Activated T-cell treated with anti-CD3 and anti-CD28 coated beads, Interleukin-2, amount 50 U/mL, for 72 hours (primary cell): ENCODE data around the gene MAP4K4. TPM values are rescaled to one million over a fixed set of nuclear protein-coding genes. Genes with fewer than 3 reads are reported as not detected.
"Not testable (repeated sequence)": the region's sequence is repeated elsewhere in the genome, so short reads cannot be mapped to it uniquely, and the experiment has no call there.

Experiments used
- ATAC-seq, 2 donors: fragments of 150-1000 bp; cut with Tn5 transposase; replicated peaks in 1 of 2; 2 replicates each; pipeline ENCODE4 v1.10.0; 2021; ENCODE audit warnings: moderate library complexity in 2 of 2, mild to moderate bottlenecking in 1 of 2
- DNase-seq, 2 donors: peaks; one replicate each; pipeline ENCODE4 v3.0.0; 2021 to 2022; ENCODE audit warnings: mixed read lengths in 1 of 2
- H3K27ac Mint-ChIP-seq: one replicate; pipeline ENCODE4 v1.8.0; 2022; ENCODE audit warnings: mild to moderate bottlenecking, moderate library complexity, mixed read lengths
- H3K27me3 Mint-ChIP-seq: one replicate; pipeline ENCODE4 v1.8.0; 2022; ENCODE audit warnings: low read depth, mixed read lengths
- H3K36me3 Mint-ChIP-seq, 2 donors: one replicate each; pipeline ENCODE4 v1.8.0; 2022; ENCODE audit warnings: mixed read lengths in 2 of 2, mild to moderate bottlenecking in 1 of 2; ENCODE audit not compliant: insufficient read depth in 2 of 2
- H3K4me1 Mint-ChIP-seq: one replicate; pipeline ENCODE4 v1.8.0; 2022; ENCODE audit warnings: low read depth, mixed read lengths
- H3K4me3 Mint-ChIP-seq, 2 donors: one replicate each; pipeline ENCODE4 v1.8.0; 2022; ENCODE audit warnings: mild to moderate bottlenecking in 2 of 2, mixed read lengths in 2 of 2, moderate library complexity in 2 of 2
- H3K9me3 Mint-ChIP-seq, 2 donors: one replicate each; pipeline ENCODE4 v1.8.0; 2022; ENCODE audit warnings: mixed read lengths in 2 of 2
- total RNA-seq, 2 donors: library from RNA; stranded (reverse); gene quantifications; one replicate each; pipeline ENCODE4 v1.2.3, GENCODE V29; 2022

MAP4K4 gene
- total RNA-seq, 2 donors from 2014 or later = 72.1 to 85.1 TPM

DNA sequence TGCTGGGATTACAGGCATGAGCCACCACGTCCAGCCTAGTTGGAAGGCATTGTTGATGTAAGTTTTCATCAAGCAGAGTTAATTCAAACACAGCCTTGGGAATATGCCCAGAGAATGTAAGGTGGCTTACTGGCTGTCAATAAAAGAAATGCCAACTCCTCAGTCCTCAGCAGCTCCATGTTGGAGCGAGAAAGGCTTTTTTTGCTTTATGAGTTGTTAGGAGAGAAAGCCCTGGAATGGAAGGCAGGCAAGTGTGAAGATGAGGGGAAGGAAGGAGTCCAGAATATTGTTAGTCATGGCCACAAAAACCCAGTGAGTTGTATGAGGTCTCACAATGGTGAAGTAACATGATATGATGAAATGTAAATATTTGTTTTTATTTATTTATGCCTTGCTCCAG is 57.1 kb downstream of the MAP4K4 start:
- Mint-ChIP-seq H3K27me3 (no peaks in the 10 kb centered on the region), H3K4me3 (peak overlapping the region; percentile 63 to 64), H3K36me3 (no peaks in the 10 kb centered on the region), H3K4me1 (peaks cover 82% of the 10 kb centered on the region), H3K27ac (no peak overlapping the region), H3K9me3 (no peaks in the 10 kb centered on the region)
- ATAC-seq (no peak), DNase-seq (no peak)

DNA sequence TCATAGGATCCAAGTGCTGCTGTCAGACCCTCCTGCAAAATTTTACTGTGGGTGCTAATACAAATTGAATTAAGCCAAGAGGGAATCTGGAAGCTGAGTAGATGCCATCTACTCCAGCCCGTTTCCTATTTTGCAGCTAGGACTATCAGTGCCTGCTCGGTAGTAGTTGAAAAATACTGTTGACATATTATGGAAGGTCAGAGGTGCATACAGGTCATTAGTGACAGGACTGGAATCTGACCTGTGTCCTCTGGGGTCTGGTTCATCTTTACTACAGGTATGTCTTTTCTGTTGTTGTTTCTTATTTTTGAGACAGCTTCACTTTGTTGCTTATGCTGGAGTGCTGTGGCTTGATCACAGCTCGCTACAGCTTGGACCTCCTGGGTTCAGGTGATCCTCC is 58.8 kb downstream of the MAP4K4 start:
- DNase-seq = no peak
- H3K27ac Mint-ChIP-seq = no peak overlapping the region
- H3K4me3 Mint-ChIP-seq = peak overlapping the region in 1 of 2 donors; percentile 50
- no peaks in the 10 kb centered on the region for H3K27me3 Mint-ChIP-seq
- peaks cover 79% of the 10 kb centered on the region for H3K4me1 Mint-ChIP-seq
- no peak for ATAC-seq
- H3K36me3 Mint-ChIP-seq = no peaks in the 10 kb centered on the region
- H3K9me3 Mint-ChIP-seq = no peaks in the 10 kb centered on the region

DNA sequence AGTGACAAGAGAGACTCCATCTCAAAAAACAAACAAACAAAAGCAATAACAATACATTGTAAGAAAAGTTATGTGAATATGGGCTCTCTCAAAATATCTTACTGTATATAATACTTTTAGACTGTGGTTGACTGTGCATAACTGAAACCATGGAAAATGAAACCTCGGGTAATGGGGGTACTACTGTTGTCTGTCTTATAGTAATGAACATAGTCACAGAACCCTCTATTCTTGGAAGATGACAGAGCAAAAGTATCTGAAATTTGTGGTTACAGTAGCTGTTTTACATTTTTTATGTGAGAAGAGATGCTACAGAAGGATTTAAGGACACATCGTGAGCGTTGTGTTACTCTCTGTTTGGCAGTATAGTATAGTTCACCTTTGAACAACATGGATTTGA is 60.5 kb downstream of the MAP4K4 start:
- Mint-ChIP-seq H3K4me1 (peaks cover 75% of the 10 kb centered on the region), H3K27ac (peak overlapping the region; percentile 49), H3K27me3 (no peaks in the 10 kb centered on the region), H3K36me3 (no peaks in the 10 kb centered on the region), H3K4me3 (peak overlapping the region; percentile 57 to 79), H3K9me3 (no peaks in the 10 kb centered on the region)
- ATAC-seq (peak; percentile 88 to 91), DNase-seq (peak in 1 of 2 donors; percentile 26)

DNA sequence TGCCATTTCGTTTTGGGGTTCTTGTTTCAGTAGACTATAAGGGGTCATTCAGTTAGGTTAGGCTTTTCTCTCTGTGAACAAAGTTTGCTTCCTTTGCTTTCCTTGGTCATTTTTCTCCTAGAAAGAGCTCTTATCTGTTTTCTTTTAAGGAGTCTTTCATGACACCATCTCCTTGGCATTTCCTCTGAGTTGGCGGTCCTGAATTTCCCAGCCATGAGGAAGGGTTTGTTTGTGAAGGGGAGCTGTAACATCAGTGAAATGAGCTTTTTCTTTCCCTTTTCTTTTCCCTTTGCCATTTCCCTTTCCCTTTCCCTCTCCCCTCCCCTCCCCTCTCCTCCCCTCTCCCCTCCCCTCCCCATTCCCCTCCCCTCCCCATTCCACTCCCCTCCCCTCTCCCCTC is 61.7 kb downstream of the MAP4K4 start:
- Mint-ChIP-seq H3K9me3 (no peaks in the 10 kb centered on the region), H3K4me3 (no peak overlapping the region), H3K27me3 (no peaks in the 10 kb centered on the region), H3K36me3 (no peaks in the 10 kb centered on the region), H3K27ac (no peak overlapping the region), H3K4me1 (peaks cover 75% of the 10 kb centered on the region)
- no peak for DNase-seq
- ATAC-seq = no peak

DNA sequence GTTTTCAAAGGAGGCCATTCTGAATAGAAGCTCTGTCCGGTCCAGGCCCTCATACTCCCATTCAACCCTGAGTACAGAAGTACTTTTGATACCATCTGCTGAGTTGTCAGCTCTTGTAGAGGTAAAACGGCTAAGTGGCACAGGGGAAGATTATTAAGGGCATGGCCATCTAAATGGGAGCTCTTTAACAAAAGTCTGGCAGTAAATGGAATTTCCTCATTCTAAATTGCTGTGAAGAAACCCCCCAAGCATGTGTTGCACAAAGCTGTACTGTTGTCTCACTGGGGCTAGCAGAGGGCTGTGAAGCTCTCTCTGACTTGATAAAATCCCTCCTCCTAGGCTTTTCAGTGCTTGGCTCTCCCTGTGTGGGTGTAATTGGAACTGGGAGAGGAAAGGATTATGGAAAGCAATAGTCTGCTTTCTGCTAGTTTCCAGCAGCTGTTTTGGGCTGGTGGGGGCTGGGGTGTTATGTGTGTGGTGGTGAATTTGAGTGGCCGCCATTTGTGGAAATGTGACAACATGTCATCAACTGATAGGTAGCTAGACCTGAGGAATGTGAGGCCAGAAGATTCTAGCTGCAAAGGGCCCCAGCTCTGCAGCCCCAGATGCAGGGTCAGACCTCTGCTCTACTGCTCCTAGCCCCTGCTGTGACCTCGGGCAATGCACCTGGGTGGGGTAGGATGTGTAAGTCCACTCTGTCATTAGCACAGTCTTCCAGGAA is 65.1 kb downstream of the MAP4K4 start:
- H3K27me3 Mint-ChIP-seq = no peaks in the 10 kb centered on the region
- DNase-seq (no peak), ATAC-seq (no peak)
- H3K27ac Mint-ChIP-seq = no peak overlapping the region
- no peaks in the 10 kb centered on the region for H3K9me3 Mint-ChIP-seq
- H3K4me3 Mint-ChIP-seq = no peak overlapping the region
- no peaks in the 10 kb centered on the region for H3K36me3 Mint-ChIP-seq
- peaks cover 74% of the 10 kb centered on the region for H3K4me1 Mint-ChIP-seq

DNA sequence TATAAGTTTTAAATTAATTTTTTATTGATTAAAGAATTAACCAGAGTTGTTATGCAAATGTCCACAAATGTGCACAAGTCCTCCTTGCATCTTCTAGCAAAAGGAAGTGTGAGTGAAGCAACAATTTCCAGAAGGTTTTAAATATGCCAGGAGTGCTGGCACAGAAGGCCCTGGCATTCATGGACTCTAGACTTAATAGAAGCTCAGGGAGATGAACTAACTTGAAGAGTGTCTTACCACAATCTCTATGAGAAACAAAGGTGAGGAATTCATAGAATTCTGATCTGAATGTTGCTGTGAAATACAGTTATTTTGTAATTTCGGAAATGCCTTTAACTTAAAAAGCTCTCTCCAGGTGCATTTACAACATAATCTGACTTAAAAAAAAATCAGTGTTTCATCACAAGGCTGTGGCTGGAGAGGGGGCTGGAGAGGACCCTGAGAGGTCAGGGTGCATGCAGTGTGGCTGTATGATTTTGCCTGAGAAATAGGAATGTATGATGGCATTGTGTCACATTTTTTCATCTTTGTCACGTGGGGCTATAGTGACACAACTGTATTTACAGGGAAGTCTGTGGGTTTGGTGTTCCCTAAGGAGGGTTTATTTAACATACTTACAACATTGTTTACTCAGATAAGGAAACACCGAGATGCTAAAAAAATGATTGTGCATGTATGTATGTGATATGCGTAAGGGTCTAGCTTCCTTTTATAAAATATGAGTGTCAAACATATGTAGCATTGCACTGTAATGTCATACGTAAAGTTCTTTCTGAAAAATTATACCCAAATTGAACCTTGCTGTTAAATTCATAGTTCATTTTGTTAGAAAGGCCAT is 66.2 kb downstream of the MAP4K4 start:
- ATAC-seq = peak in 1 of 2 donors; percentile 45
- Mint-ChIP-seq H3K36me3 (no peaks in the 10 kb centered on the region), H3K27ac (no peak overlapping the region), H3K4me1 (peaks cover 72% of the 10 kb centered on the region), H3K9me3 (no peaks in the 10 kb centered on the region), H3K27me3 (no peaks in the 10 kb centered on the region), H3K4me3 (peak overlapping the region in 1 of 2 donors; percentile 5)
- no peak for DNase-seq

DNA sequence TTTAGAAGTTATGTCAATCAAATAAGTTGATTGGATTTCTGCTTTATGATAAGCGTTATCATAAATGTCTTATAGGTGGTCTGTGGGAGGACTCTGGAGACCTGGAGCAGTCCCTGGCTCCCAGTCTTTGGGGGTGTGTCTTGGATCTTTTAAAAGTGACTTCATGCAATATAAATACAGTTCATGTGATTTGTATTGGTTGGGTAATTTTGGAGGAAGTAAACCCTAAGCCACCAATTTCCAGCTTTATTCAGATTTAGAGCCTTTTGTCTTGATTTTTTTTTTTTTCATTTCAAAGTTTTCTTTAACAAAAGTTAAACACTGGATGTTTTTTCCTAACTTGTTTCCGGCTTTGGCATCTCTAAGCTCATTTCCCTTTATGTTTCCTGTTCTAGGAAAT is 68.8 kb downstream of the MAP4K4 start:
- no peaks in the 10 kb centered on the region for H3K27me3 Mint-ChIP-seq
- peak overlapping the region in 1 of 2 donors; percentile 50 for H3K4me3 Mint-ChIP-seq
- DNase-seq (no peak), ATAC-seq (no peak)
- H3K27ac Mint-ChIP-seq = peak overlapping the region; percentile 33
- H3K36me3 Mint-ChIP-seq = no peaks in the 10 kb centered on the region
- no peaks in the 10 kb centered on the region for H3K9me3 Mint-ChIP-seq
- H3K4me1 Mint-ChIP-seq = peaks cover 86% of the 10 kb centered on the region

DNA sequence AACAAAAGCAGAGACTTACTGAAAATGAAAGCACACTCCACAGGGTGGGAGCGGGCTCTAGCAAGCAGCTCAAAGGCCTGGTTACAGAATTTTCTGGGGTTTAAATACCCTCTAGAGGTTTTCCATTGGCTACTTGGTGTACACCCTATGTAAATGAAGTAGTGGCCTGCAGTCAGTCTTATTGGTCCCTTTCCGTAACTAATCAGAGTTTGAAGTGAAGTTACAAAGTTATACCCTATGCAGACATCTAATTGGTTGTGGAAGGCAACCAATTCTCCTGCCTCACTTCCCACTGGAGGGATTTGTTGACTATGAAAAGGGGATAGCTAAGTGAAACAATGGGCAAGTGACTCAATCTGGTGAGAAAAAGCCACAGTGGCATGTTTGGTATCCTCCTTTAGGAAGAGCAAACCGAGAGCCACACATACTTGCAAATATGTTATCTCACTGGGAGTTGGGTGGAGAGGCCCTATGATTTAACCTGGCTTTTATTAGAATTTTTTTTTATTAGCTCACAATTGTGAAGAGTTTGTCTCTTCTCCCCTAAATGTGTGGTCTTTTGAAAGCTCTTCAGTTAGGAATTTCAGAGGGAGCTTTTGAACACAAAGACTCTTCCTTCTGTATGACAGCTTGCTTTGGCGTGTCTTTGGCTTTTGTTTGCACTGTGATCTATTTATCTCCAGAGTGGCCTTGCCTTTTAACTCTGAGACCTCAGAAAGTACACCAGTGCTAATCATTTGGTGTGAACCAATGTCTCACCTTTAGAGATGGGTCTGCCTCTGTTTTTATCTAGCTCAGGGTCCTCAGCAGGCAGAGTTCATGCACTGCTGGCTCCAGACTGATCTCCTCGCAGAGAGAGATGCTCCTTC is 69.6 kb downstream of the MAP4K4 start:
- peaks cover 91% of the 10 kb centered on the region for H3K4me1 Mint-ChIP-seq
- no peaks in the 10 kb centered on the region for H3K27me3 Mint-ChIP-seq
- peak overlapping the region; percentile 33 for H3K27ac Mint-ChIP-seq
- DNase-seq (no peak), ATAC-seq (peak; percentile 22 to 32)
- H3K9me3 Mint-ChIP-seq = no peaks in the 10 kb centered on the region
- no peaks in the 10 kb centered on the region for H3K36me3 Mint-ChIP-seq
- H3K4me3 Mint-ChIP-seq = peak overlapping the region; percentile 15 to 50

DNA sequence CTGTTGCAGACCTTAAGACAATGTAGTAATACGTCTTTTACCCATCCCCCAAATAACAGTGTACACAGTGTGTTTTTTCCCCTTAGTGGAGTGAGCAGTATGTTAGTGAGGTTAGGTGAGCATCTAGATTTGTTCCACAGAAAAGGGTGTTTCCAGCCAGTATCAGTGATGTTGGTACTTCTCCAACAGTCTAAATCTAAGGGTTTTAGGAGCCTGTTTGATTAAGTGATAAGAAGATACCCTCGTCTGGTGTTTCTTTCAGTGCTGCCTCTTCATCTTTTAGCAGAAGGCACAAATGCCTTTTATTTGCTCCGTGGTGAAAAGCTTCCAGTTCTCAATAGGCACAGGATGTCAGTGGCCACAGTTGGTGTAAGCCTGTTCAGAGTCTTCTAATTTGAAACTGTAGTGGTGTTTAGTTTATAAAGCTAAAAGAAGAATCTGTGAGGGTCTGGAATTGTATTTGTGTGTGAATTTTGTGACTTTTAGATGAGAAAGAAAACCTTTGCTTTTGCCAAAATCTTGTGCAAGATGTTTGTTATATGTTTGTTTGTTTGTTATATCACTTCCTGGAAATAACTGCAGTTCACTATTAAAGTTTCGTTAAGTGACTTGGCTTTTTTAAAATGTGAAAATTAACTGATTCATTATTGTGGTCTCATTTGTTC is 71.2 kb downstream of the MAP4K4 start:
- Mint-ChIP-seq H3K4me3 (peak overlapping the region in 1 of 2 donors; percentile 47), H3K4me1 (peaks cover 89% of the 10 kb centered on the region), H3K27ac (peak overlapping the region; percentile 1), H3K36me3 (no peaks in the 10 kb centered on the region), H3K9me3 (no peaks in the 10 kb centered on the region), H3K27me3 (no peaks in the 10 kb centered on the region)
- DNase-seq (no peak), ATAC-seq (peak in 1 of 2 donors; percentile 39)

DNA sequence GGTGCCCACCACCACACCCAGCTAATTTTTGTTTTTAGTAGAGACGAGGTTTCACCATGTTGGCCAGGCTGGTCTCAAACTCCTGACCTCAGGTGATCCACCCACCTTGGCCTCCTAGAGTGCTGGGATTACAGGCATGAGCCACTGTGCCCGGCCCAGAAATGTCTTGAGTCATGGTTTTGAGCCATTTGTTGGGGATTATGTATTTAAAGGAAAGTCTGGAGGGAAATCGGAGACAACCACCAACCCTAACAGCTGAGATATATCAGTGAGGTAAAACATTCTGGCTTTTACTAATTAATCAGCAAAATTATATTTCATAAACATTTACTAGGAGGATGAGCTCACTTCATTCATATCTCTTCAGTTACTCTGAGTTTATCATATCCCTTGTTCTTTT is 72.2 kb downstream of the MAP4K4 start:
- not testable (repeated sequence) for H3K27me3 Mint-ChIP-seq, H3K36me3 Mint-ChIP-seq, H3K4me3 Mint-ChIP-seq, DNase-seq, ATAC-seq, H3K9me3 Mint-ChIP-seq, H3K27ac Mint-ChIP-seq
- H3K4me1 Mint-ChIP-seq = peaks cover 90% of the 10 kb centered on the region

DNA sequence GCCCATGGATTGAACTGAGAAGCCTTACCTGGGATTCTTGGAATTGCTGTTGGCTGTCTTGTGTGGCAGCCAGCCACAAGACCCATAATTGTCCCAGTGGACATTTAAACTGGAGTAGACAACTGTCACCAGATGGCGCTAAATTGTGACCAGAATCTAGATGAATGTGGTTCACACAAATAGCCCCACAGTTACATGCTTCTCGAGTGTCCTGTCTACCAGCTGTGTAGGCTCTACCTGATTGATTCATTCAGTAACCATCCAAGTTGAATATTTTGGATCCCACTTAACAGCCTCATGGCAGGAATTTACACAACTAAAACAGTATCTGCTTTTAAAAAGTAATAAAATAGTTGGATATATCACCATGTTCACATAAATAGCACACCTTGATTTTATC is 73.2 kb downstream of the MAP4K4 start:
- no peak overlapping the region for H3K4me3 Mint-ChIP-seq
- H3K9me3 Mint-ChIP-seq = no peaks in the 10 kb centered on the region
- no peaks in the 10 kb centered on the region for H3K36me3 Mint-ChIP-seq
- DNase-seq = peak; percentile 23 to 26
- H3K27ac Mint-ChIP-seq = no peak overlapping the region
- peak; percentile 35 to 41 for ATAC-seq
- H3K27me3 Mint-ChIP-seq = no peaks in the 10 kb centered on the region
- H3K4me1 Mint-ChIP-seq = peaks cover 90% of the 10 kb centered on the region

DNA sequence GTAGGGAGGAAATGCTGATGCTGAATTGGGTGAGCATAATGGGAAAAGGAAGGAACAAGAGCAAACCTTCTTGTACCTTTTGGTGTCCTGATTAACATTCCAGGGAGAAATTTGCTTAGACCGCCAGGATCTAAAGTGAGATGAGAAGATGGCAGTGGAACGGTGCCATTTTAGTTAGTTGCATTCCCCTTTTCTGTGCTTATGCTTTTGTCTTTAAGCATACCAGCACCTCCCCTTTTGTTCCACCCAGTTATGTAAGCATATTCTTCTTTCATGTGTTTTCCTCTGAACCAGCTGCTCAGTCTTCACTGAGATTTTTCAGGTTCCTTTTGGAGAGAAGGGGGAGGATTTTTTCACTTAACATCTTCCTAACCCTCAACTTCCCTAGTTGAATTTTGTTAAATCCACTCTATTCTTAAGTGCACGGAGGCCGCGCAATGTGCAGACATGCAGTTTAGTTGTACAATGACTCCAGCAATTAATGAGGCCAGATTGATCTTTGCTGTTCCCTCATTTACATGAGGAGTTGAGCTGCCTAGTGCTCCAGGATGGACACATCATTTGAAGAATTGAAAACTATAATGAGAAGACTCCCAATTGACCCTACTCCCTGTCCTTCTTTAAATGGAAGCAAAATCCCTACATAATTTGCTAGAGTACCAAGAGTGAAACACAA is 73.9 kb downstream of the MAP4K4 start:
- Mint-ChIP-seq H3K4me1 (peaks cover 88% of the 10 kb centered on the region), H3K4me3 (peak overlapping the region in 1 of 2 donors; percentile 9)

More for the DNA sequence above, 73.9 kb downstream of the MAP4K4 start:
- Mint-ChIP-seq H3K27ac (no peak overlapping the region), H3K9me3 (no peaks in the 10 kb centered on the region), H3K27me3 (no peaks in the 10 kb centered on the region), H3K36me3 (no peaks in the 10 kb centered on the region)
- DNase-seq = no peak
- no peak for ATAC-seq
